ENCODE measurements around the gene SGF29.
"Not testable (repeated sequence)": the region's sequence is repeated elsewhere in the genome, so short reads cannot be mapped to it uniquely, and the experiment has no call there.

SGF29 gene

GRCh38 chr16:28612359-28613280 is 58.9 kb downstream of the SGF29 start:
- ATAC-seq = peak; percentile 68
- DNase-seq = not testable (repeated sequence)

GRCh38 chr16:28613912-28614311 is 60.2 kb downstream of the SGF29 start:
- DNase-seq, ATAC-seq: not testable (repeated sequence)

DNA sequence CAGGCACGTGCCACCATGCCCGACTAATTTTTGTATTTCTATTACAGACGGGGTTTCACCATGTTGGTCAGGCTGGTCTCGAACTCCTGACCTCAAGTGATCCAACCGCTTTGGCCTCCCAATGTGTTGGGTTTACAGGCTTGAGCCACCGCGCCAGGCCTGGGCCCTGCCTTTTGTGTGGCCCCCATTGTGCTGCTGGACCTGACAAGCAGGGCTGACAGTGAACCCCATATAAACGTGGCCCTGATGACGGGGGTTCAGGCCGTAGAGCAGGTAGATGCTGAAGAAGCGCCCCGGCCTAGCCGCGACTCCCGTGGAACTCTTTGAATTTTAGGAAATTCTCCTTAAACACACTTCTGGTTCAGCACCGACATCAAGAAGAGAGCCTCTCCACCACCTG is 60.8 kb downstream of the SGF29 start:
- DNase-seq, ATAC-seq: not testable (repeated sequence)

DNA sequence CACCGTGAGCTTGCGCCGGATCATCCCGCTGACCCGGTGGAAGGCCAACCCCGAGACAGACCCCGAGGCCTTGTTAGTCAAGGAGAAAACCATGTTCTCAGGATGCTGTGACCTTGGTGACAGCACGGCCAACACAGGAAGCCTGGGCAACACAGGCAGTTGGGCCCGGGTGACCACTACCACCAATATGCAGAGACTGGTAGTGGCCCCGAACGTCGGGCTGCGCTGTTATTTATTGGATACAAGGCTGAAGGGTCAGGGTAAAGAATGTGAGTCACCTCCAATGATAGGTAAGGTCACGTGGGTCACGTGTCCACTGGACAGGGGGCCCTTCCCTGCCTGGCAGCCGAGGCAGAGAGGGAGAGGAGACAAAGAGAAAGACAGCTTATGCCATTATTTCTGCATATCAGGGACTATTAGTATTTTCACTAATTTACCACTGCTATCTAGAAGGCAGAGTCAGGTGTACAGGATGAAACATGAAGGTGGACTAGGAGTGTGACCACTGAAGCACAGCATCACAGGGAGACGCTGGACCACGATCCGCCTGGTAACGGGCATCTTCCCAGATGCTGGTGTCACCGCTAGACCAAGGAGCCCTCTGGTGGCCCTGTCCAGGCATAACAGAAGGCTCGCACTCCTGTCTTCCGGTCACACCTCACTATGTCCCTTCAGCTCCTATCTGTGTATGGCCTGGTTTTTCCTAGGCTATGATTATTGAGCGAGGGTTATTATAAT is 61.9 kb downstream of the SGF29 start:
- not testable (repeated sequence) for ATAC-seq
- peak; percentile 22 for DNase-seq

- ATAC-seq, DNase-seq: not testable (repeated sequence)
Observed at GRCh38 chr16:28616224-28616577, 62.5 kb downstream of the SGF29 start.

DNA sequence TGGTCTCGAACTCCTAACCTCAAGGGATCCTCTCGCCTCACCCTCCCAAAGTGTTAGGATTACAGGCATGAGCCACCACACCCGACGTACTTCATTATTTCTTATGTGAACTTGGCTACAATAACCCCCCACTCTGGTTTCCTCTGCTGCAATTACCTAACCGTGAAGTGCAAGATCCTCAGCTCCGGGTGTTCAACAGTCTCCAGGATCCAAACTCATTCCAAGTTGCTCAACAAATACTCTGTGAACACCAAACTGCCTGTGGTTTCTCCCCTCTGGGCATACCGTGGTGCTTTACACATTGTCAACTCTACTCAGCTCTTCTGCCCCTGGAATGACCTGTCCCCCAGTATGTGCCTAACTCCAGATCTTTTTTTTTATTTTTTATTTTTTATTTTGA is 62.9 kb downstream of the SGF29 start:
- DNase-seq = no peak
- no peak for ATAC-seq

- DNase-seq = no peak
- ATAC-seq = no peak
Observed at GRCh38 chr16:28617874-28618273, 64.2 kb downstream of the SGF29 start.

DNA sequence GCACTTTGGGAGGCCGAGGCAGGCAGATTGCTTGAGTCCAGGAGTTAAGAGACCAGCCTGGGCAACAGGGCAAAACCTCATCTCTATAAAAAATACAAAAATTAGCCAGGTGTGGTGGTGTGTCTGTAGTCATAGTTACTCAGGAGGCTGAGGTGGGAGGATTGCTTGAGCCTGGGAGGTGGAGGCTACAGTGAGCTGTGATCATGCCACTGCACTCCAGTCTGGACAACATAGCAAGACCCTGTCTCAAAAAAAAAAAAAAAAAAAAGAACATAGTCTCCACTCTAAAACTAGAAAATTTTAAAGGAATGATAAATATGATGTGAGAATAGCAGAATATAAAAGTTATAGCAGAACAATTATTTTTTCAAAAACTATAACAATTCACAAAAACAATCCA is 66.6 kb downstream of the SGF29 start:
- DNase-seq, ATAC-seq: not testable (repeated sequence)

GRCh38 chr16:28621481-28622155 is 67.9 kb downstream of the SGF29 start:
- no peak for ATAC-seq
- no peak for DNase-seq

DNA sequence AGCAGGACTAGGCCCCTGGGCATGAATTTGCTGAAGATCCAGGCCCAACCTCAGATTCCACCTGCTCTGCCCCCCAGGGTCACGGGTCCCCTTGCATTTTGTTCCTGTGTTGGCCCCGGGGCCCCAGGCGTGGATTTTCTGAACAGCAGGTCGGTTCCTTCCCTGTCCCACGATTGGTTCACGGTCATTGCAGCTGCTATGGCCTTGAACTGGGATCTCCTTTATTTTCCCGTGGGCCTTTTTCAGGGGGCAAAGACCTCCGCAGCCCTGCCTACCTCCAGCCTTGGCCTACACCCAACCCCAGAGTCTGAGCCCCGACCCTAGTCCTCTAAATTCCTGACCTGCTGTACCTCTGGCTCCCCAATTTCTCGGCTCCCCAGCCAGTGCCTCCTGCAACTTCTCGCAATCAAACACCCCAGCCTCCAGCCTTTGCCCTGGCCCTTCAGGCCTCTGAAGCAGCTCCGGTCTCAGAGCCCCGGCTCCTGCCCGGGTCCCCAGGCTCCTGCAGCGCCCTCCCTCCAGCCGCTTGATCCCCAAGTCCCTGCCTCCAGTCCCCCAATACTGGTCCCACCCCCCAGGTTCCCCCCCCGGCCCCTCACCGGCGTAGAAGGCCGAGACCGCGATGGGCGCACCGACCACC is 68.9 kb downstream of the SGF29 start:
- peak; percentile 7 for ATAC-seq
- not testable (repeated sequence) for DNase-seq

- ATAC-seq = peak; percentile 95
- peak; percentile 74 for DNase-seq
Observed at GRCh38 chr16:28623172-28623711, 69.5 kb downstream of the SGF29 start.

DNA sequence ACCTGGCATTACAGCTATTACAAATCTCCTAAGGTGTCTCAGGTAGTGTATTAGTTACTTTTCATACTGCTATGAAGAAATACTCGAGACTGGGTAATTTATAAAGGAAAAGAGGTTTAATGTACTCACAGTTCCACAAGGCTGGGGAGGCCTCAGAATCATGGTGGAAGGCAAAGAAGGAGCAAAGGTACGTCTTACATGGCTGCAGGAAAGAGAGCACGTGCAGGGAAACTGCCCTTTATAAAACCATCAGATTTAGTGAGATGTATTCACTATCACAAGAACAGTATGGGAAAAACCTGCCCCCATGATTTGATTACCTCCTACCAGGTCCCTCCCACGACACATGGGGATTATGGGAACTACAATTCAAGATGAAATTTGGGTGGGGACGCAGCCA is 77.2 kb downstream of the SGF29 start:
- DNase-seq, ATAC-seq: not testable (repeated sequence)

- DNase-seq, ATAC-seq: not testable (repeated sequence)
Observed at GRCh38 chr16:28636093-28636823, 82.5 kb downstream of the SGF29 start.

DNA sequence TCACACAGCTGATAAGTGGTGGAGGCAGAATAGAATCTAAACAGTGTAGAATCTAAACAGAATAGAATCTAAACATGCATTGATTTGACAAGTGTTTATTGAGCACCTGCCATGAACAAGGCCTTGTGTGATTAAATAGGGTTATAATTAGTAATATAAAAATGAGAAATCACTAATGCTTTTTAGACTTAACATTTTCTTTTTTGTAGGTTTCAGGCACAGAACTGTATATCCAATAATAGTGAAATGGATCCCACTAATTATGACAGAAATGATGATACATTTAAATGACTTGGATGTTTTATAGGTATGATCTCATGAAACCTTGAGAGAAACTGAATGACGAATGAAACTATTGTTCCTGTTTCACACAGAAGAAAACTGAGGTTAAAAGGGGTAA is 84.0 kb downstream of the SGF29 start, which contains the start of gene NPIPB8:
NPIPB8 (plus strand) TSS at position 301 of the 400 bp plus-strand sequence. CDS start 296 bp downstream, outside the sequence.
- ATAC-seq, DNase-seq: not testable (repeated sequence)

GRCh38 chr16:28638359-28638758 is 84.6 kb downstream of the SGF29 start:
- ATAC-seq = not testable (repeated sequence)

GRCh38 chr16:28639959-28640358 is 86.2 kb downstream of the SGF29 start:
- not testable (repeated sequence) for DNase-seq, ATAC-seq

More at GRCh38 chr16:28638359-28638758, 84.6 kb downstream of the SGF29 start:
- DNase-seq = not testable (repeated sequence)

Measured in stimulated activated naive CD8-positive, alpha-beta T cell treated with anti-CD3 and anti-CD28 coated beads, Interleukin-15, Interleukin-2, amounts not matched to agents 100 U/mL and 50 U/mL, for 24 hours (primary cell).